HepG2 (cell line): ENCODE data around the gene MICAL1. TPM values are rescaled to one million over a fixed set of nuclear protein-coding genes. Genes with fewer than 3 reads are reported as not detected.

Source experiments
- ATF1 ChIP-seq: IDR thresholded peaks from 2 replicates; pipeline ENCODE4 v1.6.1; 2016; ENCODE audit warnings: mild to moderate bottlenecking, control low read depth
- ETV6 ChIP-seq: sonication (generic); formaldehyde crosslinking; conservative IDR thresholded peaks from 2 replicates; pipeline ENCODE4 v1.4.0; 2020; ENCODE audit warnings: missing genetic modification reagents
- KDM3A ChIP-seq: IDR thresholded peaks from 2 replicates; pipeline ENCODE4 v1.6.1; 2018; ENCODE audit warnings: low read depth, missing compliant biosample characterization
- NCOR1 ChIP-seq: fragments of 200-600 bp; sonication (generic); IDR thresholded peaks from 2 replicates; pipeline ENCODE4 v1.7.0; 2017; ENCODE audit warnings: antibody characterized with exemption, low read length, borderline replicate concordance
- SAP130 ChIP-seq: IDR thresholded peaks from 2 replicates; pipeline ENCODE4 v1.6.1; 2016; ENCODE audit warnings: low read depth
- SOX5 ChIP-seq: IDR thresholded peaks from 2 replicates; pipeline ENCODE4 v1.6.1; 2016; ENCODE audit warnings: borderline replicate concordance
- TCF7L2 ChIP-seq: IDR thresholded peaks from 2 replicates; pipeline ENCODE4 v1.6.1; 2011; ENCODE audit warnings: mild to moderate bottlenecking, low read depth, low read length, moderate library complexity
- ZFX ChIP-seq: sonication (generic); formaldehyde crosslinking; IDR thresholded peaks from 2 replicates; pipeline ENCODE4 v1.4.0; 2020; ENCODE audit warnings: mild to moderate bottlenecking, low read depth, missing genetic modification reagents, moderate library complexity
- ZNF441 ChIP-seq: sonication (generic); formaldehyde crosslinking; IDR thresholded peaks from 2 replicates; pipeline ENCODE4 v1.7.0; 2021; ENCODE audit warnings: missing genetic modification reagents, borderline replicate concordance
- ZNF570 ChIP-seq: sonication (generic); formaldehyde crosslinking; IDR thresholded peaks from 2 replicates; pipeline ENCODE4 v1.4.0; 2020; ENCODE audit warnings: mild to moderate bottlenecking, missing genetic modification reagents, borderline replicate concordance
- ZNF816 ChIP-seq: sonication (generic); formaldehyde crosslinking; IDR thresholded peaks from 2 replicates; pipeline ENCODE4 v1.8.0; 2022; ENCODE audit warnings: missing genetic modification reagents, mild to moderate bottlenecking, borderline replicate concordance
- polyA plus RNA-seq, 8 experiments: library from polyadenylated mRNA; depleted of rRNA in 3 of 8; stranded (reverse) in 7 of 8; unstranded in 1 of 8; fragments of >200 nt; fragmentation: Illumina TruSeq in 4 of 8; extraction: Trizol in 4 of 8; gene quantifications; 2 replicates each; pipeline versions ENCODE4 v1.2.1 to v1.2.3, GENCODE V29; 2011 to 2016; ENCODE audit warnings: low read depth in 4 of 8, missing spikeins in 1 of 8, mixed read lengths in 1 of 8; ENCODE audit not compliant: insufficient read depth in 1 of 8
- total RNA-seq, 5 experiments: library from RNA; depleted of rRNA; stranded (reverse); fragments of >200 nt; fragmentation: Illumina TruSeq; extraction: Trizol; gene quantifications; 2 replicates each; pipeline ENCODE4 v1.2.3, GENCODE V29; 2016; ENCODE audit warnings: low read depth in 1 of 5
- TF ChIP-seq, protein P1 (sequence below): sonication (generic); formaldehyde crosslinking; IDR thresholded peaks from 2 replicates; pipeline ENCODE4 v1.5.0; 2020; ENCODE audit warnings: missing genetic modification reagents
- TF ChIP-seq, protein P2 (sequence below): sonication (generic); formaldehyde crosslinking; IDR thresholded peaks from 2 replicates; pipeline ENCODE4 v1.4.0; 2020; ENCODE audit warnings: missing genetic modification reagents
- TF ChIP-seq, protein P3 (sequence below): sonication (generic); formaldehyde crosslinking; IDR thresholded peaks from 2 replicates; pipeline ENCODE4 v1.5.0; 2020; ENCODE audit warnings: mild to moderate bottlenecking, missing genetic modification reagents, borderline replicate concordance
- TF ChIP-seq, protein P4 (sequence below): sonication (generic); formaldehyde crosslinking; IDR thresholded peaks from 2 replicates; pipeline ENCODE4 v1.4.0; 2020; ENCODE audit warnings: missing genetic modification reagents, borderline replicate concordance

The MICAL1 gene
- total and polyA plus RNA-seq, 2 of the 13 experiments (the other 11 are each of a cell fraction or from before 2014, with no cell fraction given) = 6.9 to 39.0 TPM

DNA sequence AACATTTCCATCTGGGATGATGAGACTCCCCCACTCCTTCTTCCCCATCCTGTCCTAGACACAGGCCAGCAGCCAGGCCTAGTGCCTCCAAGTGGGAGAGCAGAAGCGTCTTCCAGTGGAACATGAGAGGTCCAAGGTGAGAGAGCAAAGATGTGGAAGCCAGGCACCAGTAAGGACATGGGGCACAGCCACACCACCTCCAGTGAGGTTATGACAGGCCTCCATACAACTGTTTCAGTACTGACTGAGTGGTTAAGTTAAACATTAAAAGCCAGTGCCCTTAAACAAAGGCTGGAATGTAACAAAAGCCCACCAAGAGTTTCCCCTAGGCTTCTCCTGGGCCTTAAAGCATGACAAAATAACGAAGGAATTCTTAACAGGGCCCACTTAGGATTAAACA, 22.2 kb upstream of the MICAL1 start (continued):
- TF ChIP-seq NCOR1 (no peak), KDM3A (CRISPR knock-in tag) (no peak), ZNF441 (CRISPR knock-in tag) (no peak), ATF1 (CRISPR knock-in tag) (no peak), ZNF570 (CRISPR knock-in tag) (no peak), SOX5 (CRISPR knock-in tag) (peak; percentile 50; the same call in 1 of the 2 replicates), ETV6 (no peak), ZNF816 (CRISPR knock-in tag) (no peak), TCF7L2 (no peak), SAP130 (peak; percentile 41; the same call in 1 of the 2 replicates), ZFX (CRISPR knock-in tag) (0 out of 2 replicates have a peak, but pooled peaks have one; percentile 45)
- TF ChIP-seq, protein P1, sequence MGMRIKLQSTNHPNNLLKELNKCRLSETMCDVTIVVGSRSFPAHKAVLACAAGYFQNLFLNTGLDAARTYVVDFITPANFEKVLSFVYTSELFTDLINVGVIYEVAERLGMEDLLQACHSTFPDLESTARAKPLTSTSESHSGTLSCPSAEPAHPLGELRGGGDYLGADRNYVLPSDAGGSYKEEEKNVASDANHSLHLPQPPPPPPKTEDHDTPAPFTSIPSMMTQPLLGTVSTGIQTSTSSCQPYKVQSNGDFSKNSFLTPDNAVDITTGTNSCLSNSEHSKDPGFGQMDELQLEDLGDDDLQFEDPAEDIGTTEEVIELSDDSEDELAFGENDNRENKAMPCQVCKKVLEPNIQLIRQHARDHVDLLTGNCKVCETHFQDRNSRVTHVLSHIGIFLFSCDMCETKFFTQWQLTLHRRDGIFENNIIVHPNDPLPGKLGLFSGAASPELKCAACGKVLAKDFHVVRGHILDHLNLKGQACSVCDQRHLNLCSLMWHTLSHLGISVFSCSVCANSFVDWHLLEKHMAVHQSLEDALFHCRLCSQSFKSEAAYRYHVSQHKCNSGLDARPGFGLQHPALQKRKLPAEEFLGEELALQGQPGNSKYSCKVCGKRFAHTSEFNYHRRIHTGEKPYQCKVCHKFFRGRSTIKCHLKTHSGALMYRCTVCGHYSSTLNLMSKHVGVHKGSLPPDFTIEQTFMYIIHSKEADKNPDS = no peak
- TF ChIP-seq, protein P2, sequence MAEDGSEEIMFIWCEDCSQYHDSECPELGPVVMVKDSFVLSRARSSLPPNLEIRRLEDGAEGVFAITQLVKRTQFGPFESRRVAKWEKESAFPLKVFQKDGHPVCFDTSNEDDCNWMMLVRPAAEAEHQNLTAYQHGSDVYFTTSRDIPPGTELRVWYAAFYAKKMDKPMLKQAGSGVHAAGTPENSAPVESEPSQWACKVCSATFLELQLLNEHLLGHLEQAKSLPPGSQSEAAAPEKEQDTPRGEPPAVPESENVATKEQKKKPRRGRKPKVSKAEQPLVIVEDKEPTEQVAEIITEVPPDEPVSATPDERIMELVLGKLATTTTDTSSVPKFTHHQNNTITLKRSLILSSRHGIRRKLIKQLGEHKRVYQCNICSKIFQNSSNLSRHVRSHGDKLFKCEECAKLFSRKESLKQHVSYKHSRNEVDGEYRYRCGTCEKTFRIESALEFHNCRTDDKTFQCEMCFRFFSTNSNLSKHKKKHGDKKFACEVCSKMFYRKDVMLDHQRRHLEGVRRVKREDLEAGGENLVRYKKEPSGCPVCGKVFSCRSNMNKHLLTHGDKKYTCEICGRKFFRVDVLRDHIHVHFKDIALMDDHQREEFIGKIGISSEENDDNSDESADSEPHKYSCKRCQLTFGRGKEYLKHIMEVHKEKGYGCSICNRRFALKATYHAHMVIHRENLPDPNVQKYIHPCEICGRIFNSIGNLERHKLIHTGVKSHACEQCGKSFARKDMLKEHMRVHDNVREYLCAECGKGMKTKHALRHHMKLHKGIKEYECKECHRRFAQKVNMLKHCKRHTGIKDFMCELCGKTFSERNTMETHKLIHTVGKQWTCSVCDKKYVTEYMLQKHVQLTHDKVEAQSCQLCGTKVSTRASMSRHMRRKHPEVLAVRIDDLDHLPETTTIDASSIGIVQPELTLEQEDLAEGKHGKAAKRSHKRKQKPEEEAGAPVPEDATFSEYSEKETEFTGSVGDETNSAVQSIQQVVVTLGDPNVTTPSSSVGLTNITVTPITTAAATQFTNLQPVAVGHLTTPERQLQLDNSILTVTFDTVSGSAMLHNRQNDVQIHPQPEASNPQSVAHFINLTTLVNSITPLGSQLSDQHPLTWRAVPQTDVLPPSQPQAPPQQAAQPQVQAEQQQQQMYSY (CRISPR knock-in tag) = peak; percentile 60; the same call in 1 of the 2 replicates
- TF ChIP-seq, protein P3, sequence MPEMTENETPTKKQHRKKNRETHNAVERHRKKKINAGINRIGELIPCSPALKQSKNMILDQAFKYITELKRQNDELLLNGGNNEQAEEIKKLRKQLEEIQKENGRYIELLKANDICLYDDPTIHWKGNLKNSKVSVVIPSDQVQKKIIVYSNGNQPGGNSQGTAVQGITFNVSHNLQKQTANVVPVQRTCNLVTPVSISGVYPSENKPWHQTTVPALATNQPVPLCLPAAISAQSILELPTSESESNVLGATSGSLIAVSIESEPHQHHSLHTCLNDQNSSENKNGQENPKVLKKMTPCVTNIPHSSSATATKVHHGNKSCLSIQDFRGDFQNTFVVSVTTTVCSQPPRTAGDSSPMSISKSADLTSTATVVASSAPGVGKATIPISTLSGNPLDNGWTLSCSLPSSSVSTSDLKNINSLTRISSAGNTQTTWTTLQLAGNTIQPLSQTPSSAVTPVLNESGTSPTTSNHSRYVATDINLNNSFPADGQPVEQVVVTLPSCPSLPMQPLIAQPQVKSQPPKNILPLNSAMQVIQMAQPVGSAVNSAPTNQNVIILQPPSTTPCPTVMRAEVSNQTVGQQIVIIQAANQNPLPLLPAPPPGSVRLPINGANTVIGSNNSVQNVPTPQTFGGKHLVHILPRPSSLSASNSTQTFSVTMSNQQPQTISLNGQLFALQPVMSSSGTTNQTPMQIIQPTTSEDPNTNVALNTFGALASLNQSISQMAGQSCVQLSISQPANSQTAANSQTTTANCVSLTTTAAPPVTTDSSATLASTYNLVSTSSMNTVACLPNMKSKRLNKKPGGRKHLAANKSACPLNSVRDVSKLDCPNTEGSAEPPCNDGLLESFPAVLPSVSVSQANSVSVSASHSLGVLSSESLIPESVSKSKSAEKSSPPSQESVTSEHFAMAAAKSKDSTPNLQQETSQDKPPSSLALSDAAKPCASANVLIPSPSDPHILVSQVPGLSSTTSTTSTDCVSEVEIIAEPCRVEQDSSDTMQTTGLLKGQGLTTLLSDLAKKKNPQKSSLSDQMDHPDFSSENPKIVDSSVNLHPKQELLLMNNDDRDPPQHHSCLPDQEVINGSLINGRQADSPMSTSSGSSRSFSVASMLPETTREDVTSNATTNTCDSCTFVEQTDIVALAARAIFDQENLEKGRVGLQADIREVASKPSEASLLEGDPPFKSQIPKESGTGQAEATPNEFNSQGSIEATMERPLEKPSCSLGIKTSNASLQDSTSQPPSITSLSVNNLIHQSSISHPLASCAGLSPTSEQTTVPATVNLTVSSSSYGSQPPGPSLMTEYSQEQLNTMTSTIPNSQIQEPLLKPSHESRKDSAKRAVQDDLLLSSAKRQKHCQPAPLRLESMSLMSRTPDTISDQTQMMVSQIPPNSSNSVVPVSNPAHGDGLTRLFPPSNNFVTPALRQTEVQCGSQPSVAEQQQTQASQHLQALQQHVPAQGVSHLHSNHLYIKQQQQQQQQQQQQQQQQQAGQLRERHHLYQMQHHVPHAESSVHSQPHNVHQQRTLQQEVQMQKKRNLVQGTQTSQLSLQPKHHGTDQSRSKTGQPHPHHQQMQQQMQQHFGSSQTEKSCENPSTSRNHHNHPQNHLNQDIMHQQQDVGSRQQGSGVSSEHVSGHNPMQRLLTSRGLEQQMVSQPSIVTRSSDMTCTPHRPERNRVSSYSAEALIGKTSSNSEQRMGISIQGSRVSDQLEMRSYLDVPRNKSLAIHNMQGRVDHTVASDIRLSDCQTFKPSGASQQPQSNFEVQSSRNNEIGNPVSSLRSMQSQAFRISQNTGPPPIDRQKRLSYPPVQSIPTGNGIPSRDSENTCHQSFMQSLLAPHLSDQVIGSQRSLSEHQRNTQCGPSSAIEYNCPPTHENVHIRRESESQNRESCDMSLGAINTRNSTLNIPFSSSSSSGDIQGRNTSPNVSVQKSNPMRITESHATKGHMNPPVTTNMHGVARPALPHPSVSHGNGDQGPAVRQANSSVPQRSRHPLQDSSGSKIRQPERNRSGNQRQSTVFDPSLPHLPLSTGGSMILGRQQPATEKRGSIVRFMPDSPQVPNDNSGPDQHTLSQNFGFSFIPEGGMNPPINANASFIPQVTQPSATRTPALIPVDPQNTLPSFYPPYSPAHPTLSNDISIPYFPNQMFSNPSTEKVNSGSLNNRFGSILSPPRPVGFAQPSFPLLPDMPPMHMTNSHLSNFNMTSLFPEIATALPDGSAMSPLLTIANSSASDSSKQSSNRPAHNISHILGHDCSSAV (CRISPR knock-in tag) = no peak
- TF ChIP-seq, protein P4, sequence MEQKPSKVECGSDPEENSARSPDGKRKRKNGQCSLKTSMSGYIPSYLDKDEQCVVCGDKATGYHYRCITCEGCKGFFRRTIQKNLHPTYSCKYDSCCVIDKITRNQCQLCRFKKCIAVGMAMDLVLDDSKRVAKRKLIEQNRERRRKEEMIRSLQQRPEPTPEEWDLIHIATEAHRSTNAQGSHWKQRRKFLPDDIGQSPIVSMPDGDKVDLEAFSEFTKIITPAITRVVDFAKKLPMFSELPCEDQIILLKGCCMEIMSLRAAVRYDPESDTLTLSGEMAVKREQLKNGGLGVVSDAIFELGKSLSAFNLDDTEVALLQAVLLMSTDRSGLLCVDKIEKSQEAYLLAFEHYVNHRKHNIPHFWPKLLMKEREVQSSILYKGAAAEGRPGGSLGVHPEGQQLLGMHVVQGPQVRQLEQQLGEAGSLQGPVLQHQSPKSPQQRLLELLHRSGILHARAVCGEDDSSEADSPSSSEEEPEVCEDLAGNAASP (CRISPR knock-in tag) = peak; percentile 19; the same call in 1 of the 2 replicates
